HepG2 (cell line): Measurements from ENCODE around the gene ATRX. TPM values are rescaled to one million over a fixed set of nuclear protein-coding genes. Genes with fewer than 3 reads are reported as not detected.

ENCODE experiments used
- ATAC-seq: fragments of 200-7000 bp; cut with Tn5 transposase; 3 replicates; pipeline ENCODE4 v1.9.1; 2020; ENCODE audit warnings: mild to moderate bottlenecking, moderate library complexity
- BruUV-seq: library from RNA; stranded (reverse); fragments of 400-500 nt; replicated peaks from 2 replicates; lab custom pipeline; 2021; lab: Mats Ljungman, UMichigan
- CTCF ChIA-PET: fragments of 300-600 bp; formaldehyde crosslinking; extraction: SDS; loops from one replicate; lab custom pipeline; 2021; ENCODE audit warnings: low total read pairs, inconsistent platforms, low intra/inter-chr PET ratio; lab: Yijun Ruan, JAX
- POLR2A ChIA-PET: fragments of 350-600 bp; sonication (Branson Sonifier 250); formaldehyde crosslinking; loops from one replicate; lab custom pipeline; 2020; ENCODE audit warnings: antibody characterized with exemption, inconsistent platforms; lab: Yijun Ruan, JAX
- DNase-seq: peaks from one replicate; pipeline ENCODE4 v3.0.0-alpha.2; 2015; ENCODE audit warnings: low spot score
- FAIRE-seq: peaks from 3 replicates; lab custom pipeline; 2011; peaks lifted over from hg19 to GRCh38; lab: Jason Lieb, UNC
- H2AFZ ChIP-seq: one replicate; pipeline ENCODE4 v1.6.1; 2011; ENCODE audit warnings: low read length, inconsistent platforms
- H3K27ac ChIP-seq: fragments of 300-600 bp; 3 replicates; pipeline ENCODE4 v1.8.0; 2011; ENCODE audit warnings: mixed run types, mild to moderate bottlenecking, mixed read lengths, low read length, inconsistent platforms; ENCODE audit not compliant: insufficient read depth; ENCODE audit errors: extremely low read length
- H3K27me3 ChIP-seq, 2 experiments: fragments of 200-600 bp in 1 of 2; 2 replicates in 1 of 2; 3 replicates in 1 of 2; pipeline versions ENCODE4 v1.6.0 to v1.8.0; 2011; ENCODE audit warnings: low read length in 2 of 2, mild to moderate bottlenecking in 2 of 2, moderate library complexity in 2 of 2, inconsistent platforms in 1 of 2; ENCODE audit not compliant: insufficient read depth in 2 of 2, control insufficient read depth in 1 of 2
- H3K36me3 ChIP-seq, 2 experiments: fragments of 200-600 bp in 1 of 2; replicated peaks in 1 of 2; 2 replicates in 1 of 2; 3 replicates in 1 of 2; pipeline versions ENCODE4 v1.5.1 to v1.8.0; 2011; ENCODE audit warnings: low read length in 2 of 2, inconsistent platforms in 1 of 2; ENCODE audit not compliant: insufficient read depth in 2 of 2, control insufficient read depth in 1 of 2
- H3K4me1 ChIP-seq: 2 replicates; pipeline ENCODE4 v1.5.1; 2012; ENCODE audit warnings: low read length, inconsistent platforms; ENCODE audit not compliant: insufficient read depth
- H3K4me2 ChIP-seq: 2 replicates; pipeline ENCODE4 v1.6.0; 2011; ENCODE audit warnings: low read depth, low read length, inconsistent platforms
- H3K4me3 ChIP-seq, 3 experiments: fragments of 200-600 bp in 1 of 3; sonication (generic), shearing (Covaris generic) in 1 of 3; replicated peaks in 1 of 3; 2 replicates each; pipeline ENCODE4 v1.5.1; 2011 to 2016; ENCODE audit warnings: low read length in 3 of 3, inconsistent platforms in 2 of 3, low read depth in 2 of 3, mild to moderate bottlenecking in 2 of 3, control low read depth in 1 of 3, mixed read lengths in 1 of 3; ENCODE audit not compliant: insufficient read depth in 1 of 3
- H3K79me2 ChIP-seq: one replicate; pipeline ENCODE4 v1.6.1; 2011; ENCODE audit warnings: low read length, inconsistent platforms; ENCODE audit not compliant: insufficient read depth
- H3K9ac ChIP-seq: 2 replicates; pipeline ENCODE4 v1.6.0; 2011; ENCODE audit warnings: mild to moderate bottlenecking, low read depth, low read length, inconsistent platforms; ENCODE audit not compliant: insufficient read depth
- H3K9me3 ChIP-seq: 2 replicates; pipeline ENCODE4 v1.5.1; 2012; ENCODE audit warnings: mild to moderate bottlenecking, low read length
- H4K20me1 ChIP-seq: 2 replicates; pipeline ENCODE4 v1.6.0; 2011; ENCODE audit warnings: inconsistent platforms, mild to moderate bottlenecking, low read length, moderate library complexity; ENCODE audit not compliant: insufficient read depth
- CEBPB ChIP-seq: IDR thresholded peaks from 2 replicates; pipeline ENCODE4 v1.6.1; 2011; ENCODE audit warnings: low read depth, low read length, improper control_type of control experiment, borderline replicate concordance
- HNRNPK ChIP-seq: fragments of 200-400 bp; formaldehyde crosslinking; IDR thresholded peaks from 2 replicates; pipeline ENCODE4 v1.6.1; 2018; ENCODE audit warnings: low read length, low read depth, moderate library complexity, mild to moderate bottlenecking; ENCODE audit not compliant: poor library complexity, severe bottlenecking
- JARID2 ChIP-seq: sonication (generic); formaldehyde crosslinking; IDR thresholded peaks from 2 replicates; pipeline ENCODE4 v1.8.1; 2023; ENCODE audit warnings: missing genetic modification reagents, inconsistent platforms; ENCODE audit not compliant: insufficient replicate concordance
- KMT2A ChIP-seq: sonication (generic); formaldehyde crosslinking; IDR thresholded peaks from 2 replicates; pipeline ENCODE4 v1.4.0; 2020; ENCODE audit warnings: missing genetic modification reagents
- ZNF264 ChIP-seq: sonication (generic); formaldehyde crosslinking; IDR thresholded peaks from 2 replicates; pipeline ENCODE4 v1.4.0; 2020; ENCODE audit warnings: missing genetic modification reagents
- ZNF549 ChIP-seq: sonication (generic); formaldehyde crosslinking; IDR thresholded peaks from 2 replicates; pipeline ENCODE4 v1.5.0; 2020; ENCODE audit warnings: missing genetic modification reagents
- ZNF570 ChIP-seq: sonication (generic); formaldehyde crosslinking; IDR thresholded peaks from 2 replicates; pipeline ENCODE4 v1.4.0; 2020; ENCODE audit warnings: mild to moderate bottlenecking, missing genetic modification reagents, borderline replicate concordance
- WGBS: methylation state at CpG from one replicate; pipeline ENCODE4 v1.1.6; 2017; ENCODE audit warnings: low lambda C conversion rate; 5-methylcytosine and 5-hydroxymethylcytosine counted together
- in situ Hi-C: cut with HindIII; loops from 2 replicates; pipeline ENCODE4 v1.10.0; 2017; ENCODE audit warnings: low pct_unique_long_range_greater_than_20kb; ENCODE audit not compliant: extremely low pct_ligation_motif_present
- intact Hi-C: fragments of 100-400 bp; cut with micrococcal nuclease; formaldehyde crosslinking; loops from one replicate; pipeline ENCODE4 v1.10.0; 2022; ENCODE audit not compliant: unreplicated experiment
- polyA plus RNA-seq, 8 experiments: library from polyadenylated mRNA; depleted of rRNA in 3 of 8; stranded (reverse) in 7 of 8; unstranded in 1 of 8; fragments of >200 nt; fragmentation: Illumina TruSeq in 4 of 8; extraction: Trizol in 4 of 8; gene quantifications; 2 replicates each; pipeline versions ENCODE4 v1.2.1 to v1.2.3, GENCODE V29; 2011 to 2016; ENCODE audit warnings: low read depth in 4 of 8, missing spikeins in 1 of 8, mixed read lengths in 1 of 8; ENCODE audit not compliant: insufficient read depth in 1 of 8
- total RNA-seq, 5 experiments: library from RNA; depleted of rRNA; stranded (reverse); fragments of >200 nt; fragmentation: Illumina TruSeq; extraction: Trizol; gene quantifications; 2 replicates each; pipeline ENCODE4 v1.2.3, GENCODE V29; 2016; ENCODE audit warnings: low read depth in 1 of 5

ATRX gene
- total and polyA plus RNA-seq, 2 of the 13 experiments (the other 11 are each of a cell fraction or from before 2014, with no cell fraction given), result 26.1 to 44.5 TPM

GRCh38 chrX:77795124-77795523 is 9.1 kb upstream of the ATRX start:
- Histone ChIP-seq H3K36me3 (no peaks in the 10 kb centered on the region), H2AFZ (no peak overlapping the region), H4K20me1 (no peaks in the 10 kb centered on the region), H3K9me3 (no peaks in the 10 kb centered on the region), H3K27ac (no peak overlapping the region), H3K79me2 (no peaks in the 10 kb centered on the region), H3K4me2 (no peak overlapping the region), H3K27me3 (no peaks in the 10 kb centered on the region), H3K9ac (no peak overlapping the region), H3K4me1 (no peaks in the 10 kb centered on the region), H3K4me3 (no peak overlapping the region)
- CTCF ChIA-PET, result no interaction called here
- POLR2A ChIA-PET, result no interaction called here
- DNase-seq (no peak), FAIRE-seq (no peak), ATAC-seq (no peak)
- no TSS peak for BruUV-seq
- in situ Hi-C loops (no loop called here), intact Hi-C loops (no loop called here)
- 95% methylated on average over 1 of the region's 1 CpG for WGBS
- no peak for TF ChIP-seq ZNF570 (CRISPR knock-in tag)
- TF ChIP-seq JARID2 (CRISPR knock-in tag), result no peak
- TF ChIP-seq KMT2A (CRISPR knock-in tag), result no peak
- TF ChIP-seq ZNF549 (CRISPR knock-in tag), result no peak
- TF ChIP-seq HNRNPK, result no peak
- 0 out of 2 replicates have a peak, but pooled peaks have one; percentile 21 for TF ChIP-seq CEBPB

GRCh38 chrX:77793946-77794345 is 7.9 kb upstream of the ATRX start:
- Histone ChIP-seq H4K20me1 (no peaks in the 10 kb centered on the region), H3K27ac (no peak overlapping the region), H3K4me1 (no peaks in the 10 kb centered on the region), H3K27me3 (no peaks in the 10 kb centered on the region), H3K79me2 (no peaks in the 10 kb centered on the region), H3K36me3 (no peaks in the 10 kb centered on the region), H3K9me3 (no peaks in the 10 kb centered on the region), H2AFZ (no peak overlapping the region), H3K9ac (no peak overlapping the region), H3K4me3 (no peak overlapping the region), H3K4me2 (no peak overlapping the region)
- no peak for ATAC-seq
- intact Hi-C loops, result no loop called here
- no peak for DNase-seq
- ChIA-PET CTCF (no interaction called here), POLR2A (no interaction called here)
- no peak for FAIRE-seq
- BruUV-seq, result no TSS peak
- in situ Hi-C loops, result no loop called here
- 57% methylated on average over 5 of the region's 6 CpGs for WGBS
- no peak for TF ChIP-seq ZNF264 (CRISPR knock-in tag)
- peak; percentile 33; the same call in 1 of the 2 replicates for TF ChIP-seq CEBPB
